GM18870 (cell line): ENCODE data around the gene TOM1L2.

Source experiments
- ATAC-seq: cut with Tn5 transposase; IDR thresholded peaks from one replicate; pipeline ENCODE4 v1.9.1; 2021; ENCODE audit warnings: moderate library complexity; ENCODE audit not compliant: unreplicated experiment

The TOM1L2 gene

GRCh38 chr17:17900615-17901520 lies 71.3 kb downstream of the TOM1L2 start:
- ATAC-seq = no peak

GRCh38 chr17:17899486-17899885 lies 72.7 kb downstream of the TOM1L2 start:
- no peak for ATAC-seq

DNA sequence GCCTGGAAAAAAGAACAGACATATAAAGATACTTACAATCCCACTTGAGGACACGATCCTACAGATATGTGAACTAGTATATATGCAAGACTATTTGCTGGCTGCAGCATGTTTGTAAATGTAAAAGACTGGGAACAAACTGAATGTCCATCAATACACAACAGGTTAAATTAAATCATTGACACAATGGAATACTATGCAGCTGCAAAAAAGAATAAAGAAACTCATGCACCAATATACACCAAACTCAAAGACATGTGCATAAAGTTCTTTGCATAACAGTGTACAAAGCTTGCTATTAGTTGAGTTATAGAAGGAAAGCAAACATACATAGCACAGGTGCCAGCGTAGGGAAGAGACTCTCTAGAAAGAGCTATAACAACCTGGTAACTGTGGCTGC lies 73.5 kb downstream of the TOM1L2 start:
- ATAC-seq = no peak

GRCh38 chr17:17897442-17897841 lies 74.8 kb downstream of the TOM1L2 start:
- ATAC-seq = no peak

- no peak for ATAC-seq
Measured at GRCh38 chr17:17896746-17897145, 75.5 kb downstream of the TOM1L2 start.

- no peak for ATAC-seq
Measured at GRCh38 chr17:17893801-17894644, 78.2 kb downstream of the TOM1L2 start.

- ATAC-seq = no peak
Measured at GRCh38 chr17:17892731-17893130, 79.5 kb downstream of the TOM1L2 start.

DNA sequence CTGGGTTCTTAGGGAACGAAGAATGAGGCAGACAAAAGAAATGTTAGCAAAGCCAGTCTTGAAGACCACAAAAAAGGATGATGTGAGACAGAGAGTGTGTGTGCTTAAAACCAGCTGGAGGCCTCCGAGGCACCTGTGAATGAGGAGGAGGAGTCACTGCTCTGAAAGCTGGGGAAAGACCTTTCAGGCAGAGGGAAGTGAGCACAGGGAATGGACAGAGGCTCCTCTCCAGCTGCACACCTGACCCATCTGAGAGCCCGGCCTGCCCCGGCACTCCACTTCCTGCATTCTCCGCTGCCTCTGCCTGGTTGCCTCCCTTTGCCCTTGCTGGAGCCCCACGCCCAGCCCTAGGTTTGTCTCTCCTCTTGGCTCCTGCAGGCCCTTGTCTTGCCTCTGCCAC lies 80.2 kb downstream of the TOM1L2 start:
- no peak for ATAC-seq

DNA sequence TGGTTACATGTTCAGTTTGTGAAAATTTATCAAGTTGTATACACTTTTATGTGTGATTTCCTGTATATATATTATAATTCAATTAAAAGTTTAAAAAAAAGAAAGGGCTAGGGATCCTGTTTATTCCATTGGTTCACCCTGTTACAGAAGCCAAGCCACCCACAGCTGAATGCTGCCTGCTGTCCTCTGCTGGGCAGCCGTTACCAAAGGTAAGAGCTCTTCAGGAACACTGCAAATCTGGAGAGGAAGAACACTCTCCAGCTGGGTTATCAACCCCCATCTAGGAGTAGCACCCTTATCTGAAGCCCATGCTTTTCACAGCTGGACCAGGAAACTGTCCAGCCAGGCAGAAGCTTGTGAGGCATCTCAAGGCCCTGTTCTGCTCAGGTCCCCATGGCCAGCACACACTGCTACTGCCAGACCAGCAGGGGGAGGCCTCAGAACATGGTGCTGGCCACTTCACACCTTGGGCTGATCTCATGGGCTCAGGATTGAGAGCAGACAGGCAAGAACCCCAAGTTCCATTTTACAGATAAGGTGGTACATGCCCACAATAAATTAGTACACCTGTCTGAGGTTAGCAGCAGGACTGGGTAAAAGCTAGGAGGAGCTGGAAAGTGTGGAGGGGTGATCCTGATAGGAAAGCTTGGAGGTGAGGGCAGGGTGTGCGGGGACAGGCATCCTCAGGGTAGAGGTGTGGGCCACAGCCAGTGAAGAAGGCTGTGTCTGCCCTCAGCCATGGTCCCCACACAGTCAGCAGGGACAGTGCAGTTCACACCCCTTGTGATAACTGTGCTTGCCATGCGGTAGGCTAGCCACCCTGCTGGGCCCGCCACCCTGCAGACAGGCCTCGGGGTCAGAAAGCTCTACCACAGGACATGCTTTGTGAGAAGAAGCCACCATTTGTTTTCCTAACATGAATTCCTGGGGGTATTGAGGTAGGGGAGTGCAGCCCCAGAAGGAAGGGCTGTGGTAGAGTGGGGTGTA lies 81.1 kb downstream of the TOM1L2 start:
- ATAC-seq = no peak

DNA sequence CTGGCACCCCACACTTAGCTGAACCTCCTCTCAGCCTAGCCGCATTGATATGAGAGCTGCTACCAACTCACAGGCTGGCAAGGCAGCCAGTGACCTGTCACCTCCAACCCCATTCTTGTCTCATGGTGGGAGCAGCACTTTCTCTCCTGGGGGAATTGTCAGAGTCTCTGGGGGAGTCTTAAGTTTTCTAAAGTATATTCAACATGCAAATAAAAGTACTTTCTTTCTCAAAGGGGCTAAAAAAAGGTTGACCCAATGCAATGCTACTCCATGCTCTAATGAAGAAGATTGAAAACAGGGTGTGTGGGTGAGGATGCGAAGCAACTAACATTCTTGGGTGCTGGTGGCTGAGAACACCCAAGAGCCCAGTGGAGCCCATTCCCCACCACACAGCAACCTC lies 82.3 kb downstream of the TOM1L2 start:
- no peak for ATAC-seq

DNA sequence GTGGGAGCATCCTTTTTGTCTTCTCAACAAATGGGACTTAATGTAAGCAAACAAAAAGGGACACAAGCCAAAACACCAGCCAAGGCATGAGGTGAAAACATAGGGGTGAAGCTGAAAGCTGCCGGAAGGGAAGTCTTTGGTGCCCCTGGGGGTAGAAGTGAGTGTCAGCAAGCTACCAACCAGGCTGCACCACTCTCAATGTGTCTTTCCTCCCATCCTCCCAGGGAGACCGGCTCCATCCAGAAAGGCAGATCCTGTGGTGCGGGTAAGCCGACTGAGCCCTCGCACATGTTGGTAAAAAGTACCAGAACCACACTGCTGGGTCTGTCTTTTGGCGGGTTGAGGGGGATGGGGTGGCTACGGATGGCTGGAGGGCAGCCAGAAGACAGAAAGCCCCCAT lies 83.4 kb downstream of the TOM1L2 start:
- no peak for ATAC-seq

- no peak for ATAC-seq
Measured at GRCh38 chr17:17888371-17888770, 83.8 kb downstream of the TOM1L2 start.

DNA sequence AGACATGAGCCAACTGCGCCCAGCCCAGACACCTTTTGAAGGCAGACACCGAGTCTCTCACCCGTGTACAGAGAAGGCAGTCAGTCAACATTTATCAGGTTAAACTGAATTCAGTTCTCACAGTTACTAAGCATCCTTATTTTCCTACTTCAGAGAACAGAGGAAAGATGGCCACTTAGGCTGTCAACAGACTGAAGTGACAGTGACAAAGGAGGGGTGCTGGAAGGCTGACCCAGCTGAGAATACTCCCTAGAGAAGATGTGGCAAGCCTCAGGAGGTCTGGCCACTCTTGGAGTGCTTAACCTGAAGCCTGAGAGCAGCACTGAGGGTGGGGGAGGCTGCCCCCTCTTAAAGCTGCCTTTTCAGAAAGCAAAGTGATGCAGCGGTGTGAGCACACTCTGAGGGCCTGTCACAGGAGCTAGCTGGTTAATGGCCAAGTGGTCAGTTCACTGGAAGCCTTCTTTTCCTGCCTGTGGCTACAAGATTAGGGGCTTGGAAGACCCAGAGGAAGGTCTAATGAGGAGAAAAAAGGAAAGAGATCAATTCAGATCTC lies 84.4 kb downstream of the TOM1L2 start:
- no peak for ATAC-seq

GRCh38 chr17:17886726-17887125 lies 85.5 kb downstream of the TOM1L2 start:
- ATAC-seq = no peak

- no peak for ATAC-seq
Measured at GRCh38 chr17:17886226-17886625, 86.0 kb downstream of the TOM1L2 start.

GRCh38 chr17:17884391-17885357 lies 87.5 kb downstream of the TOM1L2 start:
- no peak for ATAC-seq

DNA sequence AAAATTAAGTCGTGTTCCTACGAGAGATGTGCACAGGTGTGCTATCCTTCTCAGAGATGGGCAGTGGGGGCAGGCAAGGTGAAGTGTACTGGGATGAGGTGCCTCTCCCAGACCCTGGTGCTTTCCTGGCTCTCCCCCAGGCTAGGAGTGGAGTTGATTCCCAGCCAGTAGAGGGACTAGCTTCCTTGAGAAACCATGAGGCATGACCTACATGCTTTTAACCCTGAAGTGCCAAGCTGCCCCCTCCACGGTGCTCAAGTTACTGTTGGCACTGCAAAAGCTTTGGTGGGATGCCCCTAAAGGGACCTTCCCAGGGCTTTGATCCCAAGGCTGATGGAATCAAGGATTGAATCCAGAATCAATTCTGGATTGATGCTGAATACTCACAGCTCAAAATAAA lies 88.4 kb downstream of the TOM1L2 start:
- no peak for ATAC-seq

DNA sequence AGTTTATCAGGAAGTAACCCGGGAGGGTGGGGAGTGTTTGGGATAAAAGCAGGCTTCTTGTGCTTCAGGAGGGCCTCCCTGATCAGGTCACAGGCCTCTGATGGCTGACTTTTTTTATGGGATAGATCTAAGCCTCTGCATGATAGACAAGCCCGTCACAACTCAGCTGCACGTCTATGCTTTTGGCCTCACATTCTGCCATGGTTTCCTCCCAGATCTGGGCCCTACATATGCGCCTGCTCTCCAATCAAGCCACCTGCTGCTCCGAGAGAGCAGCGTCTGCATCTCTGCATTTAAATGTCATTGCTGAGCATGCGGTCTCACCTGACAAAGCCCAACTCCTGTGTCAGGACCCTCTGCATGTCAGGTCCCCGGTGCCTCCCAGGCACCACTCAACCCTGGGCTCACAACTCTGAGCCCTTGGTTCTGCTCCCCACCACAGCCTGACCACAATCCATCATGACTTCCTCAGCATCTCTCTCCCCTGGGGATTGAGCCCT lies 90.1 kb downstream of the TOM1L2 start:
- ATAC-seq = no peak

DNA sequence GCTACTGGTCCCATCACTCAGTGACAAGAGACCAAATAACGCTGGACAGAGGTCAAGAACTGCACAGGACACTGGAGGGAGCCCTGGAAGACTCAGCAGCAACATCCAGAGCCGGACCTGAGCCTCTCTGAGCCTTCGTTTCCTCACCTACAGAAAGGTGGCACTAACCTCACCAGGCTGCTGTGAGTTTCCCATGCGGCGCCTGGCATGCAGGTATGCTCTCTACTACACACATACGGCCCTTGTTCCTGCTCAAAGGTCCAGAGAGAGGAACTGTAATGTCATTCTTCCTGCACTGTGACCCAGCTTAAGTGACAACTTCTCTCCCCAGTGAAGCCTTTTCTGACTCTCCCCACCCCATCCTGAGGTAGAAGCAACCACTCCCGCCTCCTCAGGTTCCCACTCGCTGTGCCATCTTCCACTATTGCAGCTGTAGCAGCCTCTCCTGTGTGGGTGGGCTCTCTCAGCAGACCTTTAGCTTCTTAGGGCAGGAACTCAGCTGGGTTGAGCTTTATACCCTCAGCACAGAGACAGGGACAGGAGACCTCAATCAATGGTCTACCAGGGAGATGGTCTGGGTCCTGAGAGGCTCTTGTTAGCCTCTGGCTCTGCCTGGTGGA lies 91.5 kb downstream of the TOM1L2 start:
- no peak for ATAC-seq
